ENCODE measurements around the gene UBA6.
"Not testable (repeated sequence)": the region's sequence is repeated elsewhere in the genome, so short reads cannot be mapped to it uniquely, and the experiment has no call there.

The UBA6 gene

DNA sequence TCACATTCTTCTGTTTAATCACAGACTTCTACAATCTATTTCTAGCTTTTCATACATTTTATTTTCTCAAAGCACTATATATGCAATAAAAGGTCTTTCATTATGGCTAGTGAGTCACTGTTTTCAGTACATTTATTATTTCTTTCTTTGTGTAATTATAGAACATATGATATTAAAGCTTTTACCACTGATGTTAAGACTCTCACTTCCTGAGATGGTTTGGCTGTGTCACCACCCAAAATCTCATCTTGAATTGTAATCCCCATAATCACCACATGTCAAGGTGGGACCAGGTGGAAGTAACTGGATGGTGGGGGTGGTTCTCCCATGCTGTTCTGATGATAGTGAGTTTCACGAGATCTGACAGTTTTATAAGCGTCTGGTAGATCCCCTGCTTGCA, 41.9 kb downstream of the UBA6 start:
- DNase-seq: no peak

DNA sequence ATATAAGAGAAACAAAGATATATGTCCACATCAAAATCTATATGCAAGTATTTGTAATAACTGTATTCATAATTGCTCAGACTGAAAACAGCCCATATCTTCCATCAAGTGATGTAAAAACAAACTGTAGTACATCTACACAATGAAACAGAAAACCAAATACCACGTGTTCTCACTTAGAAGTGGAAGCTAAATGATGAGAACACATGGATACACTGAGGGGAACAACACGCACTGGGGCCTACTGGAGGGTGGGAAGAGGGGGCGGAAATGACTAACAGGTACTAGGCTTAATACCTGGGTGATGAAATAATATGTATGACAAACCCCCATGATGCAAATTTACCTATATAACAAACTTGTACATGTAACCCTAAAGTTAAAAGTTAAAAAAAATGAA, 42.7 kb downstream of the UBA6 start:
- no peak for DNase-seq

DNA sequence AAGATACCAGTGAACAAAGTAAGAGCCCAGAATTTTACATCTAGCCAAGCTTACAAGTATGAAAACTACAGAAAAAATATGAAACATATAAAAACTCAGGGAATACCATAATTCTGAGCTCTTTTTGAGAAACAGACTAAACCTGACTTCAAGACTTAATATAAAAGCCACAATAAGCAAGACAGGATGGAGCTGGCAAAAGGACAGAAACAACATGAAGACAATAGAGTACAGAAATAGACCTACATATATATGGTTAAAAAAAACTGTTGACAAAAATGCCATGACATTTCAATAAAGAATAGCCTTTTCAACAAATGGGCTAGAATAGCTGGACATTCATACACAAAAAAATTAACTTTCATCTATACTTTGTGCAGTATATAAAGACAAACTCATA, 49.4 kb downstream of the UBA6 start:
- DNase-seq: no peak

DNA sequence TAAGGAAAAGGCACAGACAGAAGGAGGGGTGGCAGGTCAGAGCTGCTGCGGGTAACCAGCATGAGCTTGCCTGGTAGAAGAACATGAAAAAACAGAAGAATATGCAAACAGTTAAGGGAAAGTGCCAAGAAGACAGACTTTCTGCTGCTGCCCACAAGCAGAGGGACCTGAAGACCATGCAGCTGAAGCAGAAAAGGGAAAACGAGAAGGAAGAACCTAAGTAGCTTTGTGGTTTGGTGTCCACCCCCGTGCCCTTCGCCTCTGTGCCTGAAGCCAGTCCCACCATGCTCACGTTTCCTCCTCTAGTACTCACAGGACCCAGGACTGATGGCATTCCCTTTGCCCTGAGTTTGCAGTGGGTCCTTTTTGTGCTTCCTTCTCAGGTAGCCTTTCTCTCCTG, 62.8 kb downstream of the UBA6 start:
- no peak for DNase-seq

DNA sequence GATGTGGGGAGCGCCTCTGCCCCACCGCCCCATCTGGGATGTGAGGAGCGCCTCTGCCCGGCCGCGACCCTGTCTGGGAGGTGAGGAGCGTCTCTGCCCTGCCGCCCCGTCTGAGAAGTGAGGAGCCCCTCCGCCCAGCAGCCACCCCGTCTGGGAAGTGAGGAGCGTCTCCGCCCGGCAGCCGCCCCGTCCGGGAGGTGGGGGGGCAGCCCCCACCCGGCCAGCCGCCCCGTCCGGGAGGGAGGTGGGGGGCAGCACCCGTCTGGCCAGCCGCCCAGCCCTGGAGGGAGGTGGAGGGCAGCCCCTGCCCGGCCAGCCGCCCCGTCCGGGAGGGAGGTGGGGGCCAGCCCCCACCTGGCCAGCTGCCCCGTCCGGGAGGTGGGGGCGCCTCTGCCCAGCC, 64.0 kb downstream of the UBA6 start:
- not testable (repeated sequence) for DNase-seq

DNA sequence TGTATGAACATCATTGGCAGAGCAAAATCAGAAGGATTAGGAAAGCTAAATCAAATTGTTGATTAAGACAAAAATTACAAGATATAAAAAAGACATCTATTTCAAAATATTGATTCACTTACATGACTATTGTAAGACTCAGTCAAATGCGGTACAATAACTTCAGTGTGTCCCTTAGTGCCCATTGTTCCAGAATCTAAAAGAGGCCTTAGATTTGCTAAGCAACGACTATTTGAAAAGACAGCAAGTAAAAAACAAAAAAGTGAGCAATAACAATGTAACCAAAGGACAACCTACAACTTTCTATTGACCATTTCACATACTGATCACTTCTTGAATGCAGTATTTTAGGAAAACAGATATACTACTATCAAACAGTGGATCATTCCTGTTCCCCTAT, 65.6 kb downstream of the UBA6 start:
- no peak for DNase-seq

DNA sequence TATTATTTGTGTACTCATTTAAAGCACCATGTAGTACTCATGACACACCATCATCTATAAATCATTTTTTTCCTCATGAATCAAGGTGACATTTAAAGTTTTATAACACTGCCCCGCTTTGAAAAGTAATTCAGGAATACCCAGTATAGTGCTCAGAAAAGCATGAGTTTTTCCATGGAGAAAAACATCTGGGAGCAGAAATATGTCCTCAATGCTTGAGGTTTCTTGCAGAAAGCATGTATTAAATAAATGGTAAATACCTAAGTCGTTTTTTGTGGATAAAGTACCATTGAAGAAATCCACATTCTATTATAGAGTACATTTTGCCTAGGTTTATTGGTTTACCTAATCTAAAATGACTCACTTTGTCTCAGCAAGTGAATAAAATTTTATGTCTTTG, 66.2 kb downstream of the UBA6 start:
- DNase-seq: no peak

DNA sequence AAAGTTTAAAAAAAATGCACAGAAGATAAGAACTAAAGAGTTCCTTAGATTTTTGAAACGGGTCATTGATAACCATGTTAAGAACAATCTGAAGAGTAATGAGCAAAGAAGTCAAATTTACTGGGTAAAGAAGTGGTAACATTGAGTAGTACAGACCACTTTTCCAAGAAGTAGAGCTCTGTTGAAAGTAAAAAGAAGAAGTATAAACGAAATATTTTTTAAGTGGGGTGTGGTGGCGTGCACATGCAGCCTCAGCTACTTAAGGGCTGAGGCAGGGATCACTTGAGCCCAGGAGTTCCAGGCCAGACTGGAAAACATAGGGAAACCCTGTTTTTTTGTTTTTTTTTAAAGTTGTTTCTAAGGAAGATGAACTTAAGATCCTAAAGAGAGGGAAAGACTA, 68.5 kb downstream of the UBA6 start:
- no peak for DNase-seq

DNA sequence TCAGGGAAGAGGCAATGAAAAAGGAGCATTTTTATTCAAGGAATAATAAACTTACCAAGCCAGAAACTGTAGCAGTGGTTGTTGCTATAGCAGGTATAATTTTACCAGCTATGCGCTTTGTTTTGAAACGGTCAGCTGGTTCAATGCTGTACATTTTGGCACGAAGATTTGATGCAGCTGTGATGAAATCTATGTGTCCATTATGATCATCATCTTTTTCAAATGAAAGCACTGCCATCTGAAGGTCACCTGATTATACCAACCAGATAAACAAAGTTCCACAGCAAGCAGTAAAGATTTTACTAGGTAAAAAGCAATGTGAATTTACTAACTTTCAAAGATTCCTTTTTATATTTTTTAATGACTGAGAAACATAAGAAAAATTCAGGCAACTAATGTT, 76.0 kb downstream of the UBA6 start:
- no peak for DNase-seq

DNA sequence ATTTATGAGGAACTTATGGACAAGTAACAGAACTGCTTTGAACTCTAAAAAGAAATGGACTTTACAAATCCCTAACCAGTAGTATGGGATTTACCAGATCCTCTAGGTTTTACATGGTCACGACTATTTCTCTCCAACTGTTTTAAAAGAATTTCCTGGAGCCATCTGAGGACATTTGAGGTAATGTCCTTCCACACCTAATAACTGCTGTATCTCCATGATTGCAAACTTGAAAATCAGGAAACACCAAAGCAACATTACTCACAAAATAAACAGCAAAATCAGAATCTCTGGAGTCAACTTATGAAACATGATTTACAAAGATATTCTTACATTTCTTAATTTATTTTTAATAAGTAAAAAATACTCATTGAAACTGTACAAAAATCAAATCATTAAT, 84.5 kb downstream of the UBA6 start:
- no peak for DNase-seq

DNA sequence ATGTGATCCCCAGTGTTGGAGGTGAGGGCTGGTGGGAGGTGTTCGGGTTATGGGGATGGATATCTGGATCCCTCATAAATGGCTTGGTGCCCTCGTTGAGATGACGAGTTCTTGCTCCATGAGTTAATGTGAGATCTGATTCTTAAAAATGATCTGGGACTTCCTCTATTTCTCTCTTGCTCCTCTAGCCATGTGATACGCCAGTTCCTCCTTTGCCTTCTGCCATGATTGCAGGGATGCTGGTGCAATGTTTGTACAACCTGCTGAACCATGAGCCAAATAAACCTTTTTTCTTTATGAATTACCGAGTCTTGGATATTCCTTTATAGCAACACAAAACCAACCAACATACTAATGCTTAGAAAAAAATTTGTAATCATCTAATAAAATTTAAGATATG, 85.8 kb downstream of the UBA6 start:
- no peak for DNase-seq

DNA sequence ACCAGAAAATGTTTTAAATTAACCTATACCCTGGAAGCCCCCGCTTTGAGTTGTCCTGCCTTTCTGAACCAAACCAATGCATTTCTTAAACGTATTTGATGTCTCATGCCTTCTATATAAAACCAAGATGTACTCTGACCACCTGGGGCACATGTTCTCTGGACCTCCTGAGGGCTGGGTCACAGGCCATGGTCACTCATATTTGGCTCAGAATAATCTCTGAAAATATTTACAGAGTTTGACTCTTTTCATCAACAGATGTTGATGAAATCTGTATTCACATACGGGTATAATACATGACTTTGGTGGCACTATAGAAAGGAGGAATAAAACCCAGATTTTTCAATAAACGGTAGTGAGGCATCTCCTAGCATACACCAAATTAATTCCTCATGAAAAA, 86.8 kb downstream of the UBA6 start:
- DNase-seq: no peak

DNA sequence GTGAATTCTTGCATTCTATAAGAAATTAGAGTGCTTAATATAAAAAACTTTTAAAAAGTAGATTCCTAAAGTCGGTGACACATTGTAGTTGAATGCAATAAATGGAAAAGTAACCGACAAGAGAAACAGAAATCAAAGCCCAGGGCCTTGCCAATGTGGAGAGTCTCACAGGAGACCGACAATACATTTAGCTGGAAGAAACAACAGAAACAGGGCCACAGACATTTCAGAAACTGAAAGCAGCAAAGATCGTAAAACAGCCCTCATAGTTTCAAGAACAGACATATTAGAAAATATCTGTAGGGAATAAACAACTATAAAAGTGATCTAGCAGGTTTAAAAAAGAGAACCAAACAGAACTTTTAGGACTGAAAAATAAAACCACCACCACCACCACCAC, 92.9 kb downstream of the UBA6 start:
- DNase-seq: no peak

DNA sequence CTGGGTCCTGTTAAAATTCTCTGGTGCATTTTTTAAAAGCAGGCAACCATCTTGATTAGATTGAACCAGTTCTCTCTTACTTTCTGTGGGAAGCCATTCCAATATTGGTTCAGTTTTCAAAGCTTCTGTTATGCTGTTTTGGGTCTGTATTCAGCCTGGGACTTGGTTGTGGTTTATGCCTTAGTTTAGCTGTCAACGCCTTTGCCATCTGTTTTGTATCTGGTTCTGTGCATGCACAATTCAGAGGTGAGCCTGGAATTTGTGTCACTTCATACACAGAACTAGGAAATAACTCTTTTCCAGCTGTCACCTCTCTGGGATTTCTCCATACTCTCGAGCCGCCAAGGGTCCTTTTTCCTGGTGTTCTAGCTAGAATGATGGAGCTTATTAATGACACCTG, 96.2 kb downstream of the UBA6 start:
- no peak for DNase-seq

DNA sequence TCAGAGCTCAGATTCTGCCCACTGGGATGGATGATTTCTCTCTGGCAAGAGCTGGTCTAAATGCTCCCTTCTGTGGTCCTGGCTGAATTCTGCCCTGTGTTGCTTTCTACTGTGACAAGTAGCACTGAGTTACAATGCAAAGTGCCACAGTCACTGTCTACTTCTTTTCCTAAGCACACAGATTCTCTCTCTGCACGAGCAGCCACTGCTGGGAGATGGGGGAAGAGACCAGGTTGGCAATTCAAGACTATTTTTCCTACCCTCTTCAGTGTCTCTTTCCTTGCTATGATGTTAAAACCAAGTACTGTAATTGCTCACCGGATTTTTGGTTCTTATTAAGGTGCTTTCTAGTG, 97.0 kb downstream of the UBA6 start:
- DNase-seq: no peak

DNA sequence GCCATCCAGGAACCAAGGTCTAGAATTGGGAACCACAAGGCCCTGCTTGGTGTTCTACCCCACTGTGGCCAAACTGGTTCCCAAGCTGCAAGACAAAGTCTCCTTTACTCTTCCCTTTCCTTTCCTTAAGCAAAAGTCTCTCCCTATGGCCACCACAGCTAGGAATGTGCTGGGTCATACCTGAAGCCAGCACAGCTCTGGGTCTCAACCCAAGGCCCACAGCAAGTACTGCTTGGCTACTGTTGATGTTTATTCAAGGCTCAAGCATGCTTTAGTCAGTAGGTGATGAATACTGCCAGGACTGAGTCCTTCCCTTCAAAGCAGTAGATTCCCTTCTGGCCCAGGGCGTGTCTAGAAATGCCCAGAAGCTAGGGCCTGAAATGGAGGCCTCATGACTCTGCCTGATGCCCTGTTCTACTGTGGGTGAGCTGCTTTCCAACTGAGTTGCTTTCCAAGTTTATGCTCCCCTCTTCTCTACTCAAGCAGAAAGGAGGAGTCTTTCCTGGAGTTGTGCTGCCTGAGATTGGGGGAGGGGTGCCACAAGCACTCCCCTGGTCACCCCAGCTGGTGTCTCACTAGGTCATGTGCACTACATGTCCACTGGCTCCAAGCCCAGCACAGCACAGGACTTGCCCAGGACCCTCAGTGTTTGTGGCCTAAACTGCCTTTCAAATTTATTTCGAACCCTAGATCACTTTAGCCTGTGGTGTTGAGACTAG, 97.5 kb downstream of the UBA6 start:
- DNase-seq: no peak

DNA sequence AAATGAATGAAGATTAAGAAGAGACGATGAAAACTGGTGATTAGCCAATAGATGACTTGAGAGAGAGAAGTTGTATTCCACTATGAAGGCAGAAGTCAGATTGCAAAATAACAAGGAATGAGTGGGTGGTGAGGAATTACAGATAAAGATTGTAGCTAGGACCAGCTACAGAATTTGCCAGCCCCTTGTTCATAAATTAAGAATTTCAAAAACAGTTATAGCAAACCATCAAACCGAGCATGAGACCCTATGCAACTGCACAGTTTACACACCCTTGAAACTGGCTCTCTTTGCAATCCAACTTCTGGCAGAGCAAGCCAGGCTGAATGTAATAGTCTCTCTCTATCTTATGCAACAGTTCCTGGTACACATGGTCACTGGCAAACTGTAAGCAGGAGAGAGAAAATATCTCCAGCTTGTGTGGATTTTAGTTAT, 107.2 kb downstream of the UBA6 start:
- no peak for DNase-seq

DNA sequence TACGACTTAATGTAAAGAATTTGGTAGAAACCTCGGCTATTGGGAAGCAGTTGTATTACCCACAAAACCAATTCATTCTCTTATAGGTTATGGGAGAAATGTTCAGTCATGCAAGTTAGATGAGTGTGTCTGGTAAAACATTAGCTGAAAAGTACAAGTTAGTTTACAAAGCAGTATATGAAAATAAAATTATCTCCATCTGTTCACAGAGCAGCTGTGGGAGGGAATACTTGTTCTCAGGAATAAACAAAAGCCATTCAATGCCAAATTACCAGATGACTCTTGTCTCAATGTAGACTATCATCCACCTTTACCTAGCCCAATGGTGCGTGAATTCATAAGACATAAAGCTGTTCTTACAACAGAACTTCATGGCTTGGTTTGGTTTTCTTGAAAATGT, 113.8 kb downstream of the UBA6 start:
- DNase-seq: peak; percentile 0

DNA sequence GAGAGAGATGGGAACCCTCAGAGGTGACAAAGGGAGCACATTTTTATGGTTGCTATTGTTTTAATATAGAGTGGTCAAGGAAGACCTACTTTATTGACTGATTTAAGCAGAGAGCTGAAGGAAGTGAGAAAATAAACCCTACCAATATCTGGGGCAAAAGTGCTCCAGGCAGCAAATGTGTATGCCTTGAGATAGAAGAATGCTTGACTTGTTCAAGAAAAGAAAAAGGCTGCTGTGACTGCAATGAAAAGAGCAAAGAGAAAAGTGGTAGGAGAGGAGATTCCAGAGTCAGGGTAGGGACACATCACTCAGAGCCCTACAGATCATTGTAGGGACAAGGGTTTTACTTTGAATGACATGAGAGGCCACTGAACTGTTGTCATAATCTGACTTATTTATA, 116.5 kb downstream of the UBA6 start:
- DNase-seq: no peak

DNA sequence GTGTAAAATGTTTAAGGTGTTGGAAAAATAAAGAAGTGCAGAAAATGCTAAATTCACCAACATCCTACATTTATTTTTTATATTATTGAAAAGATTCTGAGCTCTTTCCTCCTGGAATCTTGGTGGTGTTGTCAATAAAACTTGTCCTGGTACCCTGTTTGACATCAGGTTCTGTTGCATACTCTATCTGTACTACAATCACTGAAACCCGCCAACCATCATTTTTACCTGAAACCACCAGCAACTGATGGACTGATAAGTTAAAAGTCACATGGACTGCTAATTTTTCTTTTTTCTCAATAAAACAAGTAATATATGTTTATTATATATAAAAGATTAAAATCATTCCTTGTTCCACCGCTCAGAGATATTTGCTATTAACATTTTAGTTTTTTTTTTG, 119.0 kb downstream of the UBA6 start:
- DNase-seq: no peak

DNA sequence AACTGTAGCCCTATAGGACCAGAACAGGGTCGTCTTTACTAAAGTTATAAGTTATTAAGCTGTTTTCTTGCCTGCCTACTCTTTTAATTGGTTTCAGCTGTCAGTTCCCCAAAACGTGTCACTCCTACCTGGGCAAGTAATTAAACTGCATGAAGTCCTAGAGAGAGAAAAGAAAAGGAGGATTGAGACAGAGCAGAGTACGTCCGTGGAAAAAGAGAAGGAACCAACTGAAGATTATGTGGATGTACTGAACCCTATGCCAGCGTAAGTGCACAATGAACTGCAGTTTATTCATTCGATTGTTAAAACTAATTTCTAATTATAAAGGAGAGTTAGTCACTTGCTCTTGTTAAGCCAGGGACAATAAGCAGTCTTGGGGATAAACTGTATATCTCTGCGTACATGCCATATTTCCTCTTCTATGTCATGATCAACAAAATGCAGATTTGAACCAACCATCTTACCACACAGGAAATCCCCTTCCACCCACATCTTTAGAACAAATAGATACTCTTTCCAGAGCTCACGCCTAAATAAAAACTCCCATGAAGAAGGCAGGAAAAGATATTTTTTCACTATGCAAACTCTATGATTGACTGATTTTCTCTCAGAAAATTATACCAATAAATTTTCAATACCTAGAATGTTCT, 119.6 kb downstream of the UBA6 start:
- no peak for DNase-seq

DNA sequence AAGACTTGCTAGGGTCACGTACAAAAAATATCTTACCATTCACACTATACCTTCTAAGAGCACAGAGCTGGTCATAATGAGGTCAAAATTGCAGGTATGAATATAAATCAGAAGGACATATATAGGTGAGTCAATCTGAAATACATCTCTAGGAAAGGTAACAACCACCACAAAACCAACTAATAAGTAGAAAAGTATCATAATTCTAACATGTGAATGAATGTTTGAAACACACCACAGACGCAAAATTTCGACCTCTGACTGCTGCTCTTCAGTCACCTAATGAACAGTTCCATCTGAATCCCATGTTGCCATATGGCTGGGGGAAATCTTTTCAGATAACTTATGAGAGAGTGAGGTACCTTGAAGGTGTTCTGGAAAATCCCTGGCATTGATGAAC, 120.4 kb downstream of the UBA6 start:
- no peak for DNase-seq

DNA sequence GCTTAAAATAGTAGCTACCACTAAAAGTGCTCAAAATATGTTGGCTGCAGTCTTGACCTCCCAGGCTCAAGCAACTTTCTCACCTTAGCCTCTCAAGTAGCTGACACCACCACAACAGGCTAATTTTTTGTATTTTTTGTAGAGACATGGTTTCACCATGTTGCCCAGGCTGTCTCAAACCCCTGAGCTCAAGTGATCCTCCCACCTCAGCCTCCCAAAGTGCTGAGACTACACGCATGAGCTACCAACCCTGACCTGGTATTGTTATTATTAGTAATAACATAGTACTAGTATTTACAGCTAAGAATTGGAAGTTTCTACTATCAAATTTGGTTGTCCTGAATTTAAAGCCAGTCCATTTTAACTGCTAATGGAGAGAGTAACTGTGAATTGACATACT, 124.4 kb downstream of the UBA6 start:
- DNase-seq: no peak

DNA sequence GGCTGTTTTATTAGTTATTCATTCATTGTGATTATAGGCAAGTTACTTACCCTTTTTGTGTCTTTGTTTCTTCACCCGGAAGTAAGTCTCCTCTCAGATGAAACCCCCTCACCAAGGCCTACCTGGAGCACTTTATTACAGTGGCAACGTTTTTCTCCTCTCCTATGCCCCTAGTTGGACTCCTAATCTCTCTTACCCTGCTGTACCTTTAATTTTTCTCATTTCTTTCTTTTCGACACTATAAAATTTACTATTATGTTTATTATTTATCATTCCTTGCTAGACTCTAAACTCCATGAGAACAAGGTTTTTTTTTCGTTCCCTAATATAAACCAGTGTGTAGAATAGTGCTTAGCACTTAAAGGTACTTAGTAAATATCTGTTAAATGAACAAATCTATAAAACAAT, 124.9 kb downstream of the UBA6 start:
- no peak for DNase-seq

Measured in NCI-H2171 (cell line).